C4-2B (cell line): ENCODE data around the gene KLRC3.
"Not testable (repeated sequence)": the region's sequence is repeated elsewhere in the genome, so short reads cannot be mapped to it uniquely, and the experiment has no call there.

Source experiments
- ZFX ChIP-seq: fragments of 450-650 bp; IDR thresholded peaks from 2 replicates; pipeline ENCODE4 v1.6.1; 2017
- TF ChIP-seq, protein P1 (sequence below): fragments of 450-650 bp; conservative IDR thresholded peaks from 2 replicates; pipeline ENCODE4 v1.5.1; 2017; ENCODE audit warnings: mild to moderate bottlenecking

DNA sequence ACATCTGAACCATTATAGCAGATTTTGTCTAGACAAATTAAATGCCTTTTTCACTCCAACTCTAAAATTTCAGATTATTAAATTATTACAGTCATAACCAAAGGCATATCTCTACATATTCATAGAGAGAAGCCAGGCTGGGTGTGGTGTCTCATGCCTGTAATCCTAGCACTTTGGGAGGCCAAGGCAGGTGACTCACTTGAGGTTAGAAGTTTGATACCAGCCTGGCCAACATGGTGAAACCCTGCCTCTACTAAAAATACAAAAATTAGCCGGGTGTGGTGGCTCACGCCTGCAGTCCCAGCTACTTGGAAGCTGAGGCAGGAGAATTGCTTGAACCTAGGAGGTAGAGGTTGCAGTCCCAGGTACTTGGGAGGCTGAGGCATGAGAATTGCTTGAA, 41.7 kb downstream of the KLRC3 start:
- TF ChIP-seq, protein P1, sequence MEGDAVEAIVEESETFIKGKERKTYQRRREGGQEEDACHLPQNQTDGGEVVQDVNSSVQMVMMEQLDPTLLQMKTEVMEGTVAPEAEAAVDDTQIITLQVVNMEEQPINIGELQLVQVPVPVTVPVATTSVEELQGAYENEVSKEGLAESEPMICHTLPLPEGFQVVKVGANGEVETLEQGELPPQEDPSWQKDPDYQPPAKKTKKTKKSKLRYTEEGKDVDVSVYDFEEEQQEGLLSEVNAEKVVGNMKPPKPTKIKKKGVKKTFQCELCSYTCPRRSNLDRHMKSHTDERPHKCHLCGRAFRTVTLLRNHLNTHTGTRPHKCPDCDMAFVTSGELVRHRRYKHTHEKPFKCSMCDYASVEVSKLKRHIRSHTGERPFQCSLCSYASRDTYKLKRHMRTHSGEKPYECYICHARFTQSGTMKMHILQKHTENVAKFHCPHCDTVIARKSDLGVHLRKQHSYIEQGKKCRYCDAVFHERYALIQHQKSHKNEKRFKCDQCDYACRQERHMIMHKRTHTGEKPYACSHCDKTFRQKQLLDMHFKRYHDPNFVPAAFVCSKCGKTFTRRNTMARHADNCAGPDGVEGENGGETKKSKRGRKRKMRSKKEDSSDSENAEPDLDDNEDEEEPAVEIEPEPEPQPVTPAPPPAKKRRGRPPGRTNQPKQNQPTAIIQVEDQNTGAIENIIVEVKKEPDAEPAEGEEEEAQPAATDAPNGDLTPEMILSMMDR: not testable (repeated sequence)
- TF ChIP-seq ZFX: not testable (repeated sequence)
